ENCODE data around the gene MED31.

DNA sequence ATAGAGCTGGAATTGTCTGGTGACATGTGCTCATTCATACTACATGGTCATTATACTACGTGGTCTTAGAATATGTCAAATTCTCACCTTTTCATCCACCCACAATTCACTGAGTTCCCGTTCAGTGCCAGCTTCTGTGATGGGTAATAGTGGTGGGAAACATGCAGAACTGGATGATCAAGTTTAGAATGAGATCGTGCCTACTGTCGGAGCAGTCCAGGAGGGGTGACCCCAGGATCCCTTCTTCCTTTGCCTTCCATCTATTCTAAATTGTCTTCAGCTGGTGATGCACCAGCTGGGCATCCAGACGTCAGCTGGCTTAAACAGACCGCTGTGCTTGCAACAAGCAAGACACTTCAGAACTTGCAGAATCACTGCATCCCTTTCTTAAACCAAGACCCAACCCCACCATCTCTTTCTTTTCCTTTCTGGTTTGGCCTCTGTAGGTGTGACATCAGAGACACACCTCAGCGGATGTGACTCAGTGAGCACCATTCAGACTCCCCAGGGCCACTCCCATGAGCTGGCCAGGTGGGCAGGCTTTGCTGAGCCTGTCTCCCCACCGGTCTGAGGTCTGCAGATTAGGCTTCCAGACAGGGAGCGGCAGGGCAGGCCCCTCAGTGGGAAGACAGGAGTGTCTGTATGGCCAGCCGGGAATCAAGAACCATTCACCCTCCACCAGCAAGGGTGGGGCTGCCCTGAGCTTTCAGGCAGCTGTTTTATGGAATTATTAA, 18.2 kb upstream of the MED31 start:
- TF ChIP-seq, protein P1, sequence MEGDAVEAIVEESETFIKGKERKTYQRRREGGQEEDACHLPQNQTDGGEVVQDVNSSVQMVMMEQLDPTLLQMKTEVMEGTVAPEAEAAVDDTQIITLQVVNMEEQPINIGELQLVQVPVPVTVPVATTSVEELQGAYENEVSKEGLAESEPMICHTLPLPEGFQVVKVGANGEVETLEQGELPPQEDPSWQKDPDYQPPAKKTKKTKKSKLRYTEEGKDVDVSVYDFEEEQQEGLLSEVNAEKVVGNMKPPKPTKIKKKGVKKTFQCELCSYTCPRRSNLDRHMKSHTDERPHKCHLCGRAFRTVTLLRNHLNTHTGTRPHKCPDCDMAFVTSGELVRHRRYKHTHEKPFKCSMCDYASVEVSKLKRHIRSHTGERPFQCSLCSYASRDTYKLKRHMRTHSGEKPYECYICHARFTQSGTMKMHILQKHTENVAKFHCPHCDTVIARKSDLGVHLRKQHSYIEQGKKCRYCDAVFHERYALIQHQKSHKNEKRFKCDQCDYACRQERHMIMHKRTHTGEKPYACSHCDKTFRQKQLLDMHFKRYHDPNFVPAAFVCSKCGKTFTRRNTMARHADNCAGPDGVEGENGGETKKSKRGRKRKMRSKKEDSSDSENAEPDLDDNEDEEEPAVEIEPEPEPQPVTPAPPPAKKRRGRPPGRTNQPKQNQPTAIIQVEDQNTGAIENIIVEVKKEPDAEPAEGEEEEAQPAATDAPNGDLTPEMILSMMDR (tag by site-specific recombination; IDR thresholded peaks at IDR 0.05): no peak
- TF ChIP-seq PRDM1 (tag by site-specific recombination; IDR thresholded peaks at IDR 0.05): no peak
- TF ChIP-seq ZNF274 (IDR thresholded peaks at IDR 0.05; ENCODE audit: low read length): no peak
- no peak for TF ChIP-seq ZNF274 (tag by site-specific recombination; IDR thresholded peaks at IDR 0.05; ENCODE audit: borderline replicate concordance)
- no peak for TF ChIP-seq ZBTB20 (tag by site-specific recombination; IDR thresholded peaks at IDR 0.05)
- no peak for TF ChIP-seq ZNF335 (tag by site-specific recombination; conservative IDR thresholded peaks at IDR 0.05)
- TF ChIP-seq SALL2 (tag by site-specific recombination; IDR thresholded peaks at IDR 0.05; ENCODE audit: borderline replicate concordance): no peak
- TF ChIP-seq ZNF777 (tag by site-specific recombination; IDR thresholded peaks at IDR 0.05; ENCODE audit: borderline replicate concordance): no peak
- TF ChIP-seq HOXC10 (CRISPR knock-in tag; IDR thresholded peaks at IDR 0.05): no peak
- TF ChIP-seq ZNF324 (tag by site-specific recombination; IDR thresholded peaks at IDR 0.05): no peak
- TF ChIP-seq, protein P2, sequence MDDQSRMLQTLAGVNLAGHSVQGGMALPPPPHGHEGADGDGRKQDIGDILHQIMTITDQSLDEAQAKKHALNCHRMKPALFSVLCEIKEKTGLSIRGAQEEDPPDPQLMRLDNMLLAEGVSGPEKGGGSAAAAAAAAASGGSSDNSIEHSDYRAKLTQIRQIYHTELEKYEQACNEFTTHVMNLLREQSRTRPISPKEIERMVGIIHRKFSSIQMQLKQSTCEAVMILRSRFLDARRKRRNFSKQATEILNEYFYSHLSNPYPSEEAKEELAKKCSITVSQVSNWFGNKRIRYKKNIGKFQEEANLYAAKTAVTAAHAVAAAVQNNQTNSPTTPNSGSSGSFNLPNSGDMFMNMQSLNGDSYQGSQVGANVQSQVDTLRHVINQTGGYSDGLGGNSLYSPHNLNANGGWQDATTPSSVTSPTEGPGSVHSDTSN (CRISPR knock-in tag; IDR thresholded peaks at IDR 0.05): no peak

All from HEK293 (cell line).